BE2C (cell line): ENCODE results near the gene NTRK2.

Experiments
- DNase-seq: peaks from one replicate; pipeline ENCODE4 v3.0.0-alpha.2; 2020
- H3K27me3 ChIP-seq: fragments of 250-450 bp; sonication (Bioruptor Pico); 2 replicates; pipeline ENCODE4 v1.5.1; 2020; ENCODE audit warnings: mild to moderate bottlenecking
- H3K36me3 ChIP-seq: fragments of 250-450 bp; sonication (Bioruptor Pico); 2 replicates; pipeline ENCODE4 v1.5.1; 2020; ENCODE audit warnings: mild to moderate bottlenecking
- H3K4me1 ChIP-seq: fragments of 250-450 bp; sonication (Bioruptor Pico); 2 replicates; pipeline ENCODE4 v1.5.1; 2020
- H3K4me3 ChIP-seq: 2 replicates; pipeline ENCODE4 v1.5.1; 2011; ENCODE audit warnings: low read depth, low read length
- H3K9me3 ChIP-seq: fragments of 250-450 bp; sonication (Bioruptor Pico); 2 replicates; pipeline ENCODE4 v1.5.1; 2020
- CTCF ChIP-seq: IDR thresholded peaks from 2 replicates; pipeline ENCODE4 v1.5.1; 2012; ENCODE audit warnings: mild to moderate bottlenecking, low read depth, low read length

Gene NTRK2

DNA sequence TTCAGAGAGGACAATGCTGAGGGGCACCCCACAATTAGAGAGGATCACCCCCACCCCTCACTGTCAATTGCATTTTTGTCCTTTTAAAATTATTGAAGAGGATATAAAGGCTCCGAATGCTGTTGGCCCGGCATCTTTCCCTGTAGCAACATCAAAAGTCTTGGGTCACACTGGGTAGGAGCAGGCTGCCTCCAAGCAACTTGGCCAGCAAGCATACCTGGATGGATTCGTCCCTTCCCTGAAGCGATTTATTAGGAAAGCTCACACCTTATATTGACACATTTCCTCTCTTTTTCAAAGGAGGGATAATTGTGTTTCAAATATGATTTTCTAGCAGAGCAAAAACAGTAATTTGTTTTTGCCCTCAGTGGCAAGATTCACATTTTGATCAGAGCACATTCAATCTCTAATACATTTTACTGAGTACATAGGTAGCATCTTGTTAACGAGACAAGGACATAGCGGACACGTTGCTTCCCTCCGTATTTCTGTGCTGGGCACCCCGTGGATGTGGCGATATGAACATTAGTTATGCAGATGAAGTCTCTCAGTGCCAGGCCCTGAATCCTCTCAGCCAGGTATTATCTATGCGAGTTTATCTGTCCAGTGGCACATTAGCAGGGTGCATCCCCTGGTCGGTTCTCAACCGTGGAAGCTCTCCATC lies 321.5 kb downstream of the NTRK2 start:
- H3K9me3 ChIP-seq: no peaks in the 10 kb centered on the region
- no peak overlapping the region for H3K4me3 ChIP-seq
- no peaks in the 10 kb centered on the region for H3K36me3 ChIP-seq
- TF ChIP-seq CTCF: no peak
- DNase-seq: no peak
- no peaks in the 10 kb centered on the region for H3K4me1 ChIP-seq
- no peaks in the 10 kb centered on the region for H3K27me3 ChIP-seq

- no peaks in the 10 kb centered on the region for H3K9me3 ChIP-seq
- no peak for TF ChIP-seq CTCF
- H3K36me3 ChIP-seq: no peaks in the 10 kb centered on the region
- no peaks in the 10 kb centered on the region for H3K4me1 ChIP-seq
- no peak for DNase-seq
- H3K4me3 ChIP-seq: no peak overlapping the region
- no peaks in the 10 kb centered on the region for H3K27me3 ChIP-seq
These were observed 322.0 kb downstream of the NTRK2 start for GRCh38 chr9:84991514-84991870.

DNA sequence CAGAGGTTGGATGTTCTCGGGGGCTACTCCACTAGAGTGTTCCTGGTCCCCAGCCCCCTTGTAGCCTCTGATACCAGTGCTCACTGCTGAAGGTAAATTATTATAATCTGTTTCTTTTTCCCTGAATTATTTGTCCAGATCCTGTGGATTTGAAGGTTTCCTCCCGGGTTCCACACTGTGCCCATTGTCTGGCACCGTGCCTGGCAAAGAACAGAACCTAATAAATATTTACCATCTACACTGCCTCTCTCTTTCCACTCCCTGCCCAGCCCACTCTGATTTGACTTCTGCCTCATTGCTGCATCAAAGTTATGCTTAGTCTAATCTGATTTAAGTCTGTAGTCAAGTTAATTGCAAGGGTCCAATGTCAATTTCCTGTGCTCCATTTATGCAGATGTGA lies 322.9 kb downstream of the NTRK2 start:
- Histone ChIP-seq H3K4me3 (no peak overlapping the region), H3K36me3 (no peaks in the 10 kb centered on the region), H3K27me3 (no peaks in the 10 kb centered on the region), H3K9me3 (no peaks in the 10 kb centered on the region), H3K4me1 (no peaks in the 10 kb centered on the region)
- TF ChIP-seq CTCF: no peak
- no peak for DNase-seq

- Histone ChIP-seq H3K9me3 (no peaks in the 10 kb centered on the region), H3K36me3 (no peaks in the 10 kb centered on the region), H3K4me3 (no peak overlapping the region), H3K27me3 (no peaks in the 10 kb centered on the region), H3K4me1 (no peaks in the 10 kb centered on the region)
- DNase-seq: no peak
- no peak for TF ChIP-seq CTCF
These were observed 323.6 kb downstream of the NTRK2 start for GRCh38 chr9:84993105-84993504.

GRCh38 chr9:84996029-84996428 lies 326.5 kb downstream of the NTRK2 start:
- no peak for TF ChIP-seq CTCF
- H3K9me3 ChIP-seq: no peaks in the 10 kb centered on the region
- H3K36me3 ChIP-seq: no peaks in the 10 kb centered on the region
- H3K4me3 ChIP-seq: no peak overlapping the region
- no peak for DNase-seq
- H3K27me3 ChIP-seq: no peaks in the 10 kb centered on the region
- H3K4me1 ChIP-seq: no peaks in the 10 kb centered on the region

DNA sequence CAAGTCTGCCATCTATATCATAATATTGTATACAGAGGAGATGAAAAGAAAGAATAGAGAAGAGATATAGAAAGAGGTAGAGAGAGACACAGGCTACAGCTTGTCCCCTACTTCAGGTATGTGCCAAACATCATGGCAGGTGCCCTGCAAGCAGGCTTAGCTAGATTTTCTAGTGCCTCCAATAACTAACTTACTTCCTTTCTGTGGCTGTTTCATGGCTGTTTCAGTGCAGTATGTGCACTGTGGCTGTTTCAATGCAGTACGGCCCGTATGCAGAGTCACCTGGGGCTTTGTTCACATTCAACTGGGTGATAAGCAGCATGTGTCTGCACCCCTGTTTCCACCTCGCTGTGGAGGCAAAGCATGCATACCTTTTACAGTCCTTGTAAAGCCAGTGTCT lies 327.2 kb downstream of the NTRK2 start:
- no peak overlapping the region for H3K4me3 ChIP-seq
- TF ChIP-seq CTCF: no peak
- DNase-seq: no peak
- no peaks in the 10 kb centered on the region for H3K4me1 ChIP-seq
- H3K27me3 ChIP-seq: no peaks in the 10 kb centered on the region
- no peaks in the 10 kb centered on the region for H3K36me3 ChIP-seq
- H3K9me3 ChIP-seq: no peaks in the 10 kb centered on the region
